Measurements from ENCODE around the gene PIAS4. TPM values are rescaled to one million over a fixed set of nuclear protein-coding genes. Genes with fewer than 3 reads are reported as not detected.
A peak's percentile ranks its signal among the peaks of the same experiment; 100 is the strongest.

The PIAS4 gene
- total RNA-seq, 1 experiment from 2014 or later: 45.7 TPM

- H3K27me3 ChIP-seq (replicated peaks; ENCODE audit: control insufficient read depth, insufficient read depth, low read length): no peaks in the 10 kb centered on the region
- ChIA-PET CTCF (no interaction called here), POLR2A (no interaction called here)
- Mint-ChIP-seq H3K4me1 (ENCODE audit: low read depth, unreplicated experiment) (no peaks in the 10 kb centered on the region), H3K36me3 (ENCODE audit: insufficient read depth, unreplicated experiment) (peaks cover 28% of the 10 kb centered on the region), H3K9me3 (ENCODE audit: unreplicated experiment) (no peaks in the 10 kb centered on the region), H3K27me3 (ENCODE audit: insufficient read depth, unreplicated experiment) (no peaks in the 10 kb centered on the region), H3K4me3 (ENCODE audit: unreplicated experiment) (no peak overlapping the region), H3K27ac (ENCODE audit: unreplicated experiment) (no peak overlapping the region)
- H3K36me3 ChIP-seq (ENCODE audit: control insufficient read depth, insufficient read depth, low read length): peaks cover 1% of the 10 kb centered on the region
- TF ChIP-seq CTCF (IDR thresholded peaks at IDR 0.05; ENCODE audit: insufficient read depth in 1 of 2, low read depth in 1 of 2, low read length in 1 of 2, severe bottlenecking in 1 of 2, unreplicated experiment in 1 of 2): no peak
- DNase-seq: peak; percentile 38 to 42
- no TSS peak for BruUV-seq (replicated peaks)
- H3K4me1 ChIP-seq: no peaks in the 10 kb centered on the region
- no peak overlapping the region for H3K4me3 ChIP-seq (ENCODE audit: low read depth, low read length)
- no peaks in the 10 kb centered on the region for H3K9me3 ChIP-seq
- intact Hi-C loops (cut with micrococcal nuclease; ENCODE audit: unreplicated experiment): no loop called here
Observed at GRCh38 chr19:4014541-4015491, 7.3 kb downstream of the PIAS4 start.

GRCh38 chr19:4015705-4016402, 8.3 kb downstream of the PIAS4 start:
- Histone ChIP-seq H3K4me1 (no peaks in the 10 kb centered on the region), H3K36me3 (ENCODE audit: control insufficient read depth, insufficient read depth, low read length) (peaks cover 1% of the 10 kb centered on the region), H3K27me3 (replicated peaks; ENCODE audit: control insufficient read depth, insufficient read depth, low read length) (no peaks in the 10 kb centered on the region), H3K9me3 (no peaks in the 10 kb centered on the region), H3K4me3 (ENCODE audit: low read depth, low read length) (no peak overlapping the region)
- no peaks in the 10 kb centered on the region for H3K9me3 Mint-ChIP-seq (ENCODE audit: unreplicated experiment)
- DNase-seq: peak; percentile 9 to 53
- H3K4me3 Mint-ChIP-seq (ENCODE audit: unreplicated experiment): no peak overlapping the region
- intact Hi-C loops (cut with micrococcal nuclease; ENCODE audit: unreplicated experiment): no loop called here
- BruUV-seq (replicated peaks): no TSS peak
- H3K36me3 Mint-ChIP-seq (ENCODE audit: insufficient read depth, unreplicated experiment): peaks cover 28% of the 10 kb centered on the region
- no peak overlapping the region for H3K27ac Mint-ChIP-seq (ENCODE audit: unreplicated experiment)
- ChIA-PET POLR2A (no interaction called here), CTCF (no interaction called here)
- H3K27me3 Mint-ChIP-seq (ENCODE audit: insufficient read depth, unreplicated experiment): no peaks in the 10 kb centered on the region
- TF ChIP-seq CTCF (IDR thresholded peaks at IDR 0.05; ENCODE audit: insufficient read depth in 1 of 2, low read depth in 1 of 2, low read length in 1 of 2, severe bottlenecking in 1 of 2, unreplicated experiment in 1 of 2): no peak
- H3K4me1 Mint-ChIP-seq (ENCODE audit: low read depth, unreplicated experiment): no peaks in the 10 kb centered on the region

GRCh38 chr19:4016486-4016885, 8.9 kb downstream of the PIAS4 start:
- peaks cover 1% of the 10 kb centered on the region for H3K36me3 ChIP-seq (ENCODE audit: control insufficient read depth, insufficient read depth, low read length)
- POLR2A ChIA-PET: no interaction called here

More at GRCh38 chr19:4016486-4016885, 8.9 kb downstream of the PIAS4 start:
- no peak for TF ChIP-seq CTCF (IDR thresholded peaks at IDR 0.05; ENCODE audit: insufficient read depth in 1 of 2, low read depth in 1 of 2, low read length in 1 of 2, severe bottlenecking in 1 of 2, unreplicated experiment in 1 of 2)
- no TSS peak for BruUV-seq (replicated peaks)
- Histone ChIP-seq H3K4me1 (no peaks in the 10 kb centered on the region), H3K9me3 (no peaks in the 10 kb centered on the region), H3K27me3 (replicated peaks; ENCODE audit: control insufficient read depth, insufficient read depth, low read length) (no peaks in the 10 kb centered on the region), H3K4me3 (ENCODE audit: low read depth, low read length) (no peak overlapping the region)
- CTCF ChIA-PET: no interaction called here
- H3K4me1 Mint-ChIP-seq (ENCODE audit: low read depth, unreplicated experiment): no peaks in the 10 kb centered on the region
- no peak for DNase-seq
- no peaks in the 10 kb centered on the region for H3K27me3 Mint-ChIP-seq (ENCODE audit: insufficient read depth, unreplicated experiment)
- intact Hi-C loops (cut with micrococcal nuclease; ENCODE audit: unreplicated experiment): no loop called here
- H3K27ac Mint-ChIP-seq (ENCODE audit: unreplicated experiment): no peak overlapping the region
- H3K4me3 Mint-ChIP-seq (ENCODE audit: unreplicated experiment): no peak overlapping the region
- H3K36me3 Mint-ChIP-seq (ENCODE audit: insufficient read depth, unreplicated experiment): peaks cover 28% of the 10 kb centered on the region
- H3K9me3 Mint-ChIP-seq (ENCODE audit: unreplicated experiment): no peaks in the 10 kb centered on the region

All from Caco-2 (cell line).